Fibroblast of pulmonary artery (primary cell): ENCODE measurements around the gene CNPY4.

ENCODE experiments used
- DNase-seq: peaks from one replicate; pipeline ENCODE4 v3.0.0-alpha.2; 2010; ENCODE audit warnings: low read depth
- H3K4me3 ChIP-seq: replicated peaks from 2 replicates; pipeline ENCODE4 v1.5.1; 2011; ENCODE audit warnings: low read depth, mild to moderate bottlenecking, control low read depth, low read length, moderate library complexity
- TF ChIP-seq, protein P1 (sequence below): IDR thresholded peaks from 2 replicates; pipeline ENCODE4 v1.5.1; 2011; ENCODE audit warnings: mild to moderate bottlenecking, control low read depth, low read length, inconsistent platforms; ENCODE audit errors: missing control alignments

Gene CNPY4

GRCh38 chr7:100087055-100087750, 32.2 kb upstream of the CNPY4 start:
- peak; percentile 98 for DNase-seq
- H3K4me3 ChIP-seq = no peak overlapping the region
- TF ChIP-seq, protein P1, sequence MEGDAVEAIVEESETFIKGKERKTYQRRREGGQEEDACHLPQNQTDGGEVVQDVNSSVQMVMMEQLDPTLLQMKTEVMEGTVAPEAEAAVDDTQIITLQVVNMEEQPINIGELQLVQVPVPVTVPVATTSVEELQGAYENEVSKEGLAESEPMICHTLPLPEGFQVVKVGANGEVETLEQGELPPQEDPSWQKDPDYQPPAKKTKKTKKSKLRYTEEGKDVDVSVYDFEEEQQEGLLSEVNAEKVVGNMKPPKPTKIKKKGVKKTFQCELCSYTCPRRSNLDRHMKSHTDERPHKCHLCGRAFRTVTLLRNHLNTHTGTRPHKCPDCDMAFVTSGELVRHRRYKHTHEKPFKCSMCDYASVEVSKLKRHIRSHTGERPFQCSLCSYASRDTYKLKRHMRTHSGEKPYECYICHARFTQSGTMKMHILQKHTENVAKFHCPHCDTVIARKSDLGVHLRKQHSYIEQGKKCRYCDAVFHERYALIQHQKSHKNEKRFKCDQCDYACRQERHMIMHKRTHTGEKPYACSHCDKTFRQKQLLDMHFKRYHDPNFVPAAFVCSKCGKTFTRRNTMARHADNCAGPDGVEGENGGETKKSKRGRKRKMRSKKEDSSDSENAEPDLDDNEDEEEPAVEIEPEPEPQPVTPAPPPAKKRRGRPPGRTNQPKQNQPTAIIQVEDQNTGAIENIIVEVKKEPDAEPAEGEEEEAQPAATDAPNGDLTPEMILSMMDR = no peak

GRCh38 chr7:100088095-100088620, 31.3 kb upstream of the CNPY4 start:
- peak overlapping the region; percentile 68 for H3K4me3 ChIP-seq
- DNase-seq = no peak
- TF ChIP-seq, protein P1 = no peak

GRCh38 chr7:100088621-100089457, 30.6 kb upstream of the CNPY4 start, which contains the start of gene COPS6:
Gene COPS6, plus strand, starts transcription at chr7:100088969. Its CDS starts 22 bp downstream, at chr7:100088991.
- peak; percentile 74 for DNase-seq
- H3K4me3 ChIP-seq = peak within 1 kb of the TSS; percentile 68
- TF ChIP-seq, protein P1 = no peak

GRCh38 chr7:100089458-100090196, 29.8 kb upstream of the CNPY4 start:
- no peak for DNase-seq
- peak overlapping the region; percentile 68 for H3K4me3 ChIP-seq
- TF ChIP-seq, protein P1 = no peak

GRCh38 chr7:100090527-100091410, 28.7 kb upstream of the CNPY4 start:
- TF ChIP-seq, protein P1 = no peak
- no peak overlapping the region for H3K4me3 ChIP-seq
- no peak for DNase-seq
